HCEC 1CT (cell line): ENCODE measurements around the gene DNAAF2.
"Not testable (repeated sequence)": the region's sequence is repeated elsewhere in the genome, so short reads cannot be mapped to it uniquely, and the experiment has no call there.

ENCODE experiments used
- DNase-seq: peaks from one replicate; pipeline ENCODE4 v3.0.0-alpha.2; 2017

Gene DNAAF2

DNA sequence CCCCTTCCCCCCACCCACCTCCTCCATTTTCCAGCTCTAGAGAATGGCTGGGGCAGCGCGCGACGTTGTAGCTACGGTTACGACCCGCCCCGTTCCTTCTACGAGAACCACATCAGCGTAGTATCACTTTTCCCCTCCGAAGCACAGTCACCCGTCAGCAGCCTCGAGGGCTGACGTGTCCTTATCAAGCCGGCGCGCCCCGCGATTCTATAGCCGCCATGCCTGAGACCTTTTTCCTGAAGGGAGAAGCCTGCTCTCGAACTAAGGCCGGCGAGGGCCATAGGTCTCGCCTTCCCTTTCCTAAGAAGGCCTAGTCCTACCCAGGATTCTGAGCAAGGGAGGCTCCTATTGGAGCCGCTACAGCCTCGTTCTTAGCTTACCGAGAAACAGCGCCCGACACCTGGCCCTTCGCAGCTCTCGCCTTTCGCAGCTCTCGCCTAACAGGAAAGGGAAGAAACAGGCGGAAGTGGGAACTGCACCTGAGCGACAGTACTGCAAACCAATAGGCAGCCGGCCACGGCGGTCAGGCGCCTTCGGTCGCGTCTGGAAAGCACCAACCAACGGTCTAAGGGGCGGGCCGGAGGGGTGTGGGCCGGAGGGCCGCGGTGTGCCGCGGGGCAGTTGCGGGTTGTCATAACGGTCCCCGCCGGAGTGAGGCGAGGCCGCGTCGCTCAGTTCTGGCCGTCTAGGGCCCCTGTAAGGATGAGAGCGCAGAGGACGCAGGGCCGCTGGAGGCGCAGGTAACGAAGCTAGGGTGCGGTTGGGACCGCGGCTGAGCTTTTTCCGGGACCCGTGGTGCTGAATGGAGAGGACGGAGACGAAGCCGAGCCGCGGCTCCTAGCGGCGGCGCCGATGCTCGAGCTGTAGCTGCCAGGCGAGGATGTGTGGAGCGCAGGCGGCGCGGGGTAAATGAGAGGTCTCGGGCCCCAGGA lies 14.6 kb downstream of the DNAAF2 start, which contains the start of the genes MGAT2 and RPL36AL:
Gene MGAT2 (plus strand): TSS at position 618 of the 932 bp plus-strand sequence. CDS start 470 bp downstream, outside the sequence.
Gene RPL36AL (minus strand): TSS at position 445 of the 932 bp plus-strand sequence. CDS start 1,522 bp downstream, outside the sequence.
- DNase-seq: peak; percentile 98

- DNase-seq: no peak
These were observed 15.3 kb downstream of the DNAAF2 start for GRCh38 chr14:49619730-49620129.

DNA sequence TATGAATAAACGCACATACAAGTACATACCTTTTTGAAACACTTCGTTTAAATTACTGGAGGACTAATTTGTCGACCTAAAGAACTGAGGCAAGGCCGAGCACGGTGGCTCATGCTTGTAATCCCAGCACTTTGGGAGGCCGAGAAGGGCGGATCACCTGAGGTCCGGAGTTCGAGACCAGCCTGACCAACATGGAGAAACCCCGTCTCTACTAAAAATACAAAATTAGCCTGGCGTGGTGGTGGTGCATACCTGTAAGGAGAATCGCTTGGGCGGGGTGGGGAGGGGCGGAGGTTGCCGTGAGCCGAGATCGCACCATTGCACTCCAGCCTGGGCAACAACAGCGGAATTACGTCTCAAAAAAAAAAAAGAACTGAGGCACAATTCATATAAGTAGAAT lies 15.8 kb downstream of the DNAAF2 start:
- not testable (repeated sequence) for DNase-seq

GRCh38 chr14:49617852-49618519 lies 17.1 kb downstream of the DNAAF2 start:
- DNase-seq: no peak

GRCh38 chr14:49615776-49616175 lies 19.3 kb downstream of the DNAAF2 start:
- no peak for DNase-seq

GRCh38 chr14:49614196-49614595 lies 20.8 kb downstream of the DNAAF2 start:
- DNase-seq: no peak

- no peak for DNase-seq
These were observed 22.4 kb downstream of the DNAAF2 start for GRCh38 chr14:49612671-49613070.

DNA sequence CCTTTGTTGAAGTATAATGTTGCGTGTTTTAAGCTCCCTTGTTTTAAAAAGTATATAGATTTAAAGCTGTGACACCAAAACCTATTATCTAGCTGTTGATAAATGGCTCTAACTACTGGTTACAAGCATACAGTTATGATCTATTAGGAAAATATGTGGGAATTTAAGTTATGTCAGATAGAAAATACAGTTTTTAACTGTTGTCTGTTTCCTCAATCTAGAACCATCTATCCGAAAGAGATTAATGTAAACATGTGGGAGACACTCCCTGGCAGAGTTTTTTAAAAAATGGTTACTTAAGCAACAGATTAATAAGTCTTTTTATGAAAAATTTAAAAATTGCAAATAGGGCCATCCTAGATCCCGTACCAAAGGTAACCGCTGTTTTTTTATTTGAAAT lies 22.8 kb downstream of the DNAAF2 start:
- no peak for DNase-seq

DNA sequence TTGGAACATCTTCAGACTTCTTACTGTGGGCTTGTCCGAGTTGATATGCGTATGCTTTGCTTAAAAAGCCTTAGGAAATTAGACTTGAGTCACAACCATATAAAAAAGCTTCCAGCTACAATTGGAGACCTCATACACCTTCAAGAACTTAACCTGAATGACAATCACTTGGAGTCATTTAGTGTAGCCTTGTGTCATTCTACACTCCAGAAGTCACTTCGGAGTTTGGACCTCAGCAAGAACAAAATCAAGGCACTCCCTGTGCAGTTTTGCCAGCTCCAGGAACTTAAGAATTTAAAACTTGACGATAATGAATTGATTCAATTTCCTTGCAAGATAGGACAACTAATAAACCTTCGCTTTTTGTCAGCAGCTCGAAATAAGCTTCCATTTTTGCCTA lies 27.5 kb downstream of the DNAAF2 start:
- DNase-seq: no peak

GRCh38 chr14:49598485-49599300 lies 36.4 kb downstream of the DNAAF2 start, which contains the start of gene LRR1:
TSS of gene LRR1 (plus strand) at chr14:49598940. CDS start at chr14:49599021, 81 bp downstream.
- peak; percentile 87 for DNase-seq

- no peak for DNase-seq
These were observed 36.9 kb downstream of the DNAAF2 start for GRCh38 chr14:49598189-49598484.

GRCh38 chr14:49594347-49595091 lies 40.5 kb downstream of the DNAAF2 start:
- no peak for DNase-seq

GRCh38 chr14:49593016-49593415 lies 42.0 kb downstream of the DNAAF2 start:
- DNase-seq: peak; percentile 73

DNA sequence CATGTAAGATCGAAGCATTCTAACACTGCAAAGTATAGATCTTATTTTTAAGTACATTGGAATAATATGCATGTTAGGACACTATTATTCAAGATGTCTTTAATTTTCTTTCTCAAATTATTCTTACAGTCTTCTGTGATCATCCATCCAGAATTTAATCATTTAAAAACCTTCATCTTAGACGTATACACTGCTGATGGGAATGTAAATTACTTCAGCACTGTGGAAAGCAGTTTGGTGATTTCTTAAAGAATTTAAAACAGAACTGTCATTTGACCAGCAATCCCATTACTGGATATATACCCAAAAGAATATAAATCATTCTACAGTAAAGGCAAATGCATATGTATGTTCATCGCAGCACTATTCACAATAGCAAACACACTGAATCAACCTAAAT lies 45.7 kb downstream of the DNAAF2 start:
- DNase-seq: no peak

GRCh38 chr14:49586673-49587460 lies 48.2 kb downstream of the DNAAF2 start:
- peak; percentile 61 for DNase-seq

GRCh38 chr14:49585803-49586672 lies 49.0 kb downstream of the DNAAF2 start, which contains the start of gene RPS29:
TSS of gene RPS29 (minus strand) at chr14:49586380. CDS start at chr14:49586346, 34 bp downstream.
- DNase-seq: peak; percentile 98

DNA sequence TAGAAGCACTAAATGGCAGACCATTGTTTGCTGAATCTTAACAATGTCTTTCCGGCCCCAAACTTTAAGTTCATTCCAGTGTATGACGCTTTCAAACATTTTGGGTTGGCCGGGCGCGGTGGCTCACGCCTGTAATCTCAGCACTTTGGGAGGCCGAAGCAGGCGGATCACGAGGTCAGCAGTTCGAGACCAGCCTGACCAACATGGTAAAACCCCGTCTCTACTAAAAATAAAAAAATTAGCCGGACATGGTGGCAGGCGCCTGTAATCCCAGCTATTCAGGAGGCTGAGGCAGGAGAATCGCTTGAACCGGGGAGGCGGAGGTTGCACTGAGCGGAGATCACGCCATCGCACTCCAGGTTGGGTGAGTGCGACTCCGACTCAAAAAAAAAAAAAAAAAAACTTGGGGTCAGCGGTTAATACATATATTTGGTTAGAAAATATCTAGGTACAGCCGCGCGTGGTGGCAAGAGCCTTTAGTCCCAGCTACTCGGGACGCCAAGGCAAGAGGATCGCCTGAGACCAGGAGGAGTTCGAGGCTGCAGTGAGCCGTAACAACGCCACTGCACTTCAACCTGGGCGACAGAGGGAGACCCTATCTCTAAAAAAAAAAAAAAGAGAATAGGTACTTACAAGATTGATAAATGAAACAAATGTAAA lies 49.9 kb downstream of the DNAAF2 start:
- DNase-seq: not testable (repeated sequence)

- no peak for DNase-seq
These were observed 51.0 kb downstream of the DNAAF2 start for GRCh38 chr14:49584058-49584457.

DNA sequence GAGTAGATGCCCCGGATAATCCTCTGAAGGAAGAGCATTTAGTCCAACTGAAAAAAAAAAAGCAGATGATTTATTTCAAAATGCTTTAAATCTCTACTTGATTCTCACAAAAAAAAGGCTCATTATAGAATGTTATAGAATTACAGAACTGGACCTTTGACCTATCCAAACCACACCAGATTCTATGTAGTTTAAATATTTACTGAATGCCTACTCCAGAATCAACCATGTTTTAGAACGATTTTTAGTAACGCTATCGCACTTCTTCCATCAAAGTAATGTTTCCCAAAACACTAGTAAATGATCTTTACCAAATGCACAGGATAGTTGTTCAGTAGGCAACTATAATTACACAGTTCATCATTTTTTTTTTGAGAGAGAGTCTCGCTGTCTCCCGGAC lies 51.4 kb downstream of the DNAAF2 start:
- no peak for DNase-seq
